NT2/D1 (cell line): ENCODE measurements around the gene NEB.

Experiments
- SUZ12 ChIP-seq: IDR thresholded peaks from 2 replicates; pipeline ENCODE4 v1.6.1; 2011; ENCODE audit not compliant: insufficient read length, insufficient read depth; ENCODE audit errors: extremely low read depth
- ZNF274 ChIP-seq: IDR thresholded peaks from 2 replicates; pipeline ENCODE4 v1.6.1; 2011; ENCODE audit warnings: mild to moderate bottlenecking, low read depth, low read length

GRCh38 chr2:151637271-151637781, 97.0 kb downstream of the NEB start:
- TF ChIP-seq ZNF274 (no peak), SUZ12 (no peak)
